Measurements from ENCODE around the gene TSPAN32. TPM values are rescaled to one million over a fixed set of nuclear protein-coding genes. Genes with fewer than 3 reads are reported as not detected.

TSPAN32 gene
- 1.9 TPM for total RNA-seq

DNA sequence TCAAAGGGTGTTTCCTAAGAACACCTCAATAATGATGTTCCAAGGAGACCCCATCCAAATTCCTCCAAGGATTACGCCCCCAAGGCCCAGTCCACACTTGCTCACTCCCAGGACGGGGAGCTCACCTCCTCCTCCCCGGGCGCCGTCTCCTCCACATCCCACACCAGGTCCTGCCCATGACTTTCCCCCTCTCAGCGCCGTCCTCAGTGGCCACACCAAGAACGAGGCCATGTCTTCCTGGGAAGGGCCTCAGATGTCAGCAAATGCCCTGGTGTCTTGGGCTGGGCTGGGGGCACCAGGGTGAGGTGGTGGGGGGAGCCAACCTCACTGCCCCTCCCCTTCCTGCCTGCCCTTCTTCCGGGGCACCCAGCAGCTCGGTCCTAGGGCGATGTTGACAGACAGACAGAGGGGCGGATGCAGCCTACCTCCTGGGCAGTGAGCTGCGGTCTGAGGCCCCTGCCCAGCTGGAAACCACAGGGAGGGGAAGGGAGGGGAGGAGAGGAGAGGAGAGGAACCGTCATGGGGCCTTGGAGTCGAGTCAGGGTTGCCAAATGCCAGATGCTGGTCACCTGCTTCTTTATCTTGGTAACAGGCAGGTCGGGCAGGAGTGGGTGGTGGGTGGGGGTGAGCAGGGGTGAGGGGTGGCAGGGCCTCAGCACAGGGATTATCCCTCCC is at the start of gene TSPAN32, which contains the start of gene C11orf21:
Gene TSPAN32, plus strand, starts transcription at position 383 of the 675 bp plus-strand sequence. Its CDS starts 137 bp downstream, at position 520.
Gene C11orf21, minus strand, starts transcription at position 288 of the 675 bp plus-strand sequence. Its CDS starts 110 bp downstream, at position 178.
- DNase-seq (ENCODE audit: low spot score in 2 of 2): peak in 1 of 2 donors; percentile 65
- no peak for TF ChIP-seq CTCF (IDR thresholded peaks at IDR 0.05)
- peaks cover 28 to 39% of the 10 kb centered on the region in 2 donors for H3K4me1 ChIP-seq
- no peaks in the 10 kb centered on the region for H3K27me3 ChIP-seq
- no peaks in the 10 kb centered on the region for H3K36me3 ChIP-seq
- no peaks in the 10 kb centered on the region for H3K9me3 ChIP-seq
- H3K4me3 ChIP-seq: peak within 1 kb of the TSS in 1 of 2 donors; percentile 26
- peak within 1 kb of the TSS; percentile 47 to 67 for H3K27ac ChIP-seq
- intact Hi-C loops (cut with DNase I): loop anchor here (5.0 kb wide), 1 partner anchor 104 kb away; no protein-coding TSS in a partner anchor

DNA sequence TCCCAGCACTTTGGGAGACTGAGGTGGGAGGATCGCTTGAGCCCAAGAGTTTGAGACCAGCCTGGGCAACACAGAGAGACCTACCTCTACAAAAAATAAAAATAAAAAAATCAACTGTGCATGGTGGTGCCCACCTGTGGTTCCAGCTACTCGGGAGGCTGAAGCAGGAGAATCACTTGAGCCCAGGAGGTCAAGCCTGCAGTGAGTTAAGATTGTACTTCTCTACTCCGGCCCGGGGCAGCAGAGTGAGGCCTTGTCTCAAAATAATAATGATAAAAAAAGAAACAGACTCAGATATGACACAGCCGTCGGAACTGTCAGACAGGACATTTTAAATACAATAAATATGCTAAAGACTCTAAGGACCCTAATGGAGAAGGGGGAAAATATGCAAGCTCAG is 49.8 kb upstream of the TSPAN32 start:
- DNase-seq (ENCODE audit: low spot score in 2 of 2): no peak
- intact Hi-C loops (cut with DNase I): no loop called here
- Histone ChIP-seq H3K36me3 (no peaks in the 10 kb centered on the region), H3K27ac (no peak overlapping the region), H3K4me3 (no peak overlapping the region), H3K4me1 (no peaks in the 10 kb centered on the region), H3K9me3 (peaks cover 0 to 5% of the 10 kb centered on the region in 2 donors), H3K27me3 (no peaks in the 10 kb centered on the region)
- no peak for TF ChIP-seq CTCF (IDR thresholded peaks at IDR 0.05)

DNA sequence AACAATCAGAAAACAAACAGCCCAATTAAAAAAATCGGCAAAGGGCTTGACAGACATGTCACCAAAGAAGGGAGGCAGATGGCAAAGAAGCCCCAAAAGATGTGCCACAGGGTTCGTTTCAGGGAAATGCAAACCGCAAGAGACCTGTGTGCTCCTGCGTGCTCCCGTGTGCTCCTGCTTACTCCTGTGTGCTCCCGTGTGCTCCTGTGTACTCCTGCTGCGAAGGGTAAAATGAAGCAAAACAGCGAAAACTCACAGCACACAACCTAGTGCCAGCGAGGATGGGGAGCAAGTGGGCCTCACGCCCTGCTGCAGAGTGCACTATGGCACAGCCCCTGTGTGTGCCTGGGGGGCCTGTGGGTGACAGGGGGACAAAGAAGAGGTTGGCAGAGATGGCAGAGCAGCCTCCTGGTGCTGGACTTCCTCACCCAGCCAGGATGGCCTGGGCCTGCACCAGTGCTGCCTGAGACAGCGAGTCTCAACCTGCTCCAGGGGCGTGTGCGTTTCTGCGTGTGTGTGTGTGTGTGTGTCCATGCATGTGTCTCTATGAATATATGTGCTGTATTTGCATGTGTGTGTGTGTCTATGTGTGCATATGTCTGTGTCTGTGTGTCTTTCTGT is 45.4 kb upstream of the TSPAN32 start:
- H3K27ac ChIP-seq: no peak overlapping the region

GRCh38 chr11:2256951-2257700 is 44.7 kb upstream of the TSPAN32 start:
- intact Hi-C loops (cut with DNase I): no loop called here
- no peaks in the 10 kb centered on the region for H3K27me3 ChIP-seq
- peaks cover 0 to 5% of the 10 kb centered on the region in 2 donors for H3K9me3 ChIP-seq
- no peak for TF ChIP-seq CTCF (IDR thresholded peaks at IDR 0.05)
- H3K4me3 ChIP-seq: no peak overlapping the region
- peak in 1 of 2 donors; percentile 50 for DNase-seq (ENCODE audit: low spot score in 2 of 2)
- no peak overlapping the region for H3K27ac ChIP-seq
- H3K4me1 ChIP-seq: no peaks in the 10 kb centered on the region
- no peaks in the 10 kb centered on the region for H3K36me3 ChIP-seq

More for the DNA sequence above, 45.4 kb upstream of the TSPAN32 start:
- no peaks in the 10 kb centered on the region for H3K36me3 ChIP-seq
- H3K9me3 ChIP-seq: peaks cover 0 to 5% of the 10 kb centered on the region in 2 donors
- intact Hi-C loops (cut with DNase I): no loop called here
- no peak for TF ChIP-seq CTCF (IDR thresholded peaks at IDR 0.05)
- no peak overlapping the region for H3K4me3 ChIP-seq
- peak in 1 of 2 donors; percentile 51 for DNase-seq (ENCODE audit: low spot score in 2 of 2)
- no peaks in the 10 kb centered on the region for H3K27me3 ChIP-seq
- H3K4me1 ChIP-seq: no peaks in the 10 kb centered on the region

DNA sequence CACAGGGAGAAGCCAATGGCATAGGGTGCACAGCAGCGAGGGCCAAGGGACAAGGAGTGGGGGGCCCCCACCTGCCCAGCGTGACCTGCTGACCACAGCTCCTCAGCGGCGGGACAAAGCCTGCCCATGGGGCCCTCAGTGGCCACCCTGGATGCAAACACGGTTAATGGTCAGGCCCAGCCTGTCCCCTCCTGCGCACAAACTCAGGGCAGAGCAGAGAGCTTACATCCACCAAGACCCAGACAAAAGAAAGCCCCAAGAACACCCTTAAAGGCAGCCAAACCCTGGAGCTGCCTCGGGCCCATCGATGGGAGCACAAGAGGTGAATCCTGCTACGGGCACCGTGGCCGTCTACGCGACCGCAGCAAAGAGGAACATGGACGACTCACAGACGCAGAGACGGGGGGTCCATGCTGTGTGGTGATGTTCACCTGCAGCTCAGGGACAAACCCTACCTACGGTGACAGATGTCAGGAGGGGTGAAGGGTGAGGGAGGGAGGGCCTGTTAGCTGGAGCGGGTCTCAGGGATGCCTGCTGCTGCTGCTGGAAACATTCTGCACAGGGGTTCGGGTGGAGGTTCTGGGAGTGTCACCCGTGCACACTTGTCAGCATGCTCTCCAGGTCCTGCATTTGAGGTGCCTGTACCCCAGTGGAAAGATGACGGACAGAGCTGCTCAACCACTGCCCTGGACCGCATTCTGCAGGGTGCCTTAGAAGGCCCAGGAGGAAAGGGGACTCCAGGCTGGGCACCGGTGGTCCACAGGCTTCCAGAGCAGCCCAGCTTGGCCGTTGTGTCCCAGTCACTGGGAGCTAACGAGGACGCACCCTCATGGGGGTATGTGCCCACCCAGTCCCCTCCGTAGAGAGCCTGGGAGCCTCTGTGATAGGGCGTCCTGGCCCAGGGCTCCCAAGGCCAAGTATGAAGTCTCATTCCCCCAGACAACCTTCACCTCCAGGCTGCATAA is 43.0 kb upstream of the TSPAN32 start:
- DNase-seq (ENCODE audit: low spot score in 2 of 2): peak in 1 of 2 donors; percentile 57
- H3K27ac ChIP-seq: no peak overlapping the region

More for the DNA sequence above, 43.0 kb upstream of the TSPAN32 start:
- H3K4me3 ChIP-seq: no peak overlapping the region
- no peaks in the 10 kb centered on the region for H3K4me1 ChIP-seq
- no peaks in the 10 kb centered on the region for H3K36me3 ChIP-seq
- H3K9me3 ChIP-seq: peaks cover 0 to 5% of the 10 kb centered on the region in 2 donors
- TF ChIP-seq CTCF (IDR thresholded peaks at IDR 0.05): no peak
- no peaks in the 10 kb centered on the region for H3K27me3 ChIP-seq
- intact Hi-C loops (cut with DNase I): no loop called here

Data from ascending aorta (tissue), 2 donors.